ENCODE data around the gene EMC10.
A peak's percentile ranks its signal among the peaks of the same experiment; 100 is the strongest.

EMC10 gene

GRCh38 chr19:50500060-50500752 lies 23.9 kb downstream of the EMC10 start:
- DNase-seq, result no peak

GRCh38 chr19:50500753-50501151 lies 24.4 kb downstream of the EMC10 start:
- DNase-seq, result no peak

GRCh38 chr19:50501186-50501567 lies 24.9 kb downstream of the EMC10 start:
- no peak for DNase-seq

- DNase-seq, result no peak
Observed at GRCh38 chr19:50501568-50502475, 25.5 kb downstream of the EMC10 start.

- no peak for DNase-seq
Observed at GRCh38 chr19:50505856-50506611, 29.7 kb downstream of the EMC10 start.

GRCh38 chr19:50506700-50507099 lies 30.4 kb downstream of the EMC10 start:
- DNase-seq, result no peak

- DNase-seq, result no peak
Observed at GRCh38 chr19:50507376-50507775, 31.1 kb downstream of the EMC10 start.

GRCh38 chr19:50508843-50509190 lies 32.5 kb downstream of the EMC10 start:
- DNase-seq, result no peak

GRCh38 chr19:50509366-50509765 lies 33.1 kb downstream of the EMC10 start:
- no peak for DNase-seq

- DNase-seq, result no peak
Observed at GRCh38 chr19:50510121-50510670, 33.9 kb downstream of the EMC10 start.

- DNase-seq, result no peak
Observed at GRCh38 chr19:50510700-50511068, 34.4 kb downstream of the EMC10 start.

GRCh38 chr19:50511069-50511822 lies 34.9 kb downstream of the EMC10 start, which contains the start of gene JOSD2:
JOSD2 (minus strand) TSS chr19:50511191; CDS start chr19:50510431, 760 bp downstream.
- peak; percentile 95 to 96 for DNase-seq

GRCh38 chr19:50512112-50512998 lies 36.0 kb downstream of the EMC10 start:
- no peak for DNase-seq

GRCh38 chr19:50512999-50513745 lies 36.9 kb downstream of the EMC10 start:
- no peak for DNase-seq

- DNase-seq, result no peak
Observed at GRCh38 chr19:50513746-50514345, 37.5 kb downstream of the EMC10 start, which contains the start of gene ASPDH. ASPDH (minus strand) TSS chr19:50513913; CDS start chr19:50513823, 90 bp downstream.

GRCh38 chr19:50514346-50515167 lies 38.2 kb downstream of the EMC10 start:
- DNase-seq, result no peak

GRCh38 chr19:50515168-50515561 lies 38.9 kb downstream of the EMC10 start:
- DNase-seq, result no peak

GRCh38 chr19:50516456-50516855 lies 40.1 kb downstream of the EMC10 start:
- no peak for DNase-seq
